EL (cell line): Measurements from ENCODE around the gene ADGRA1.
"Not testable (repeated sequence)": the region's sequence is repeated elsewhere in the genome, so short reads cannot be mapped to it uniquely, and the experiment has no call there.

ENCODE experiments used
- DNase-seq: peaks from one replicate; pipeline ENCODE4 v3.0.0-alpha.2; 2016

The ADGRA1 gene

GRCh38 chr10:133096616-133097269 is 9.0 kb downstream of the ADGRA1 start:
- no peak for DNase-seq

GRCh38 chr10:133097418-133097817 is 9.7 kb downstream of the ADGRA1 start:
- DNase-seq, result no peak

- no peak for DNase-seq
Measured at GRCh38 chr10:133097961-133098360, 10.2 kb downstream of the ADGRA1 start.

- DNase-seq, result no peak
Measured at GRCh38 chr10:133098426-133099124, 10.9 kb downstream of the ADGRA1 start.

- no peak for DNase-seq
Measured at GRCh38 chr10:133099571-133099970, 11.8 kb downstream of the ADGRA1 start.

GRCh38 chr10:133100186-133100585 is 12.5 kb downstream of the ADGRA1 start:
- no peak for DNase-seq

- no peak for DNase-seq
Measured at GRCh38 chr10:133100706-133101415, 13.1 kb downstream of the ADGRA1 start.

GRCh38 chr10:133101416-133101810 is 13.7 kb downstream of the ADGRA1 start:
- DNase-seq, result no peak

GRCh38 chr10:133102415-133103095 is 14.8 kb downstream of the ADGRA1 start:
- DNase-seq, result no peak

- DNase-seq, result no peak
Measured at GRCh38 chr10:133103311-133103910, 15.7 kb downstream of the ADGRA1 start.

- no peak for DNase-seq
Measured at GRCh38 chr10:133104068-133104962, 16.6 kb downstream of the ADGRA1 start.

- no peak for DNase-seq
Measured at GRCh38 chr10:133104963-133105640, 17.4 kb downstream of the ADGRA1 start.

GRCh38 chr10:133105686-133106390 is 18.1 kb downstream of the ADGRA1 start:
- no peak for DNase-seq

GRCh38 chr10:133106516-133106915 is 18.8 kb downstream of the ADGRA1 start:
- DNase-seq, result no peak

GRCh38 chr10:133107442-133107841 is 19.7 kb downstream of the ADGRA1 start:
- DNase-seq, result no peak

GRCh38 chr10:133109711-133110110 is 22.0 kb downstream of the ADGRA1 start:
- no peak for DNase-seq

GRCh38 chr10:133110133-133110532 is 22.4 kb downstream of the ADGRA1 start:
- no peak for DNase-seq

- no peak for DNase-seq
Measured at GRCh38 chr10:133110609-133111275, 23.0 kb downstream of the ADGRA1 start.

- DNase-seq, result not testable (repeated sequence)
Measured at GRCh38 chr10:133111640-133112039, 23.9 kb downstream of the ADGRA1 start.
